ENCODE measurements around the gene MLLT3.

- TF ChIP-seq CTCF (IDR thresholded peaks at IDR 0.05) (no peak), POLR2A (IDR thresholded peaks at IDR 0.05) (no peak)
These were observed 19.7 kb upstream of the MLLT3 start for GRCh38 chr9:20642045-20642444.

Data from testis (tissue), 2 donors.